GM12865 (cell line): ENCODE results near the gene TRIM28.
"Not testable (repeated sequence)": the region's sequence is repeated elsewhere in the genome, so short reads cannot be mapped to it uniquely, and the experiment has no call there.

Experiments
- DNase-seq: peaks from one replicate; pipeline ENCODE4 v3.0.0; 2010; ENCODE audit warnings: low read depth
- H3K4me3 ChIP-seq: 2 replicates; pipeline ENCODE4 v1.5.1; 2011; ENCODE audit warnings: mild to moderate bottlenecking, low read depth, low read length, control low read depth
- CTCF ChIP-seq: IDR thresholded peaks from 2 replicates; pipeline ENCODE4 v1.5.1; 2011; ENCODE audit warnings: low read length, control low read depth, low read depth, inconsistent platforms; ENCODE audit not compliant: insufficient read depth; ENCODE audit errors: missing control alignments

The TRIM28 gene

GRCh38 chr19:58572026-58572817 lies 28.4 kb downstream of the TRIM28 start:
- DNase-seq, result no peak
- TF ChIP-seq CTCF, result no peak
- peak overlapping the region; percentile 89 for H3K4me3 ChIP-seq

GRCh38 chr19:58572818-58573657 lies 29.2 kb downstream of the TRIM28 start, which contains the start of gene MZF1:
TSS of gene MZF1 (minus strand) at chr19:58573335. CDS start at chr19:58571389, 1,946 bp downstream.
- peak; percentile 100 for DNase-seq
- peak; percentile 22 for TF ChIP-seq CTCF
- peak within 1 kb of the TSS; percentile 89 for H3K4me3 ChIP-seq

GRCh38 chr19:58573658-58574164 lies 29.8 kb downstream of the TRIM28 start:
- no peak for DNase-seq
- TF ChIP-seq CTCF, result no peak
- H3K4me3 ChIP-seq, result peak overlapping the region; percentile 77

GRCh38 chr19:58575183-58576041 lies 31.5 kb downstream of the TRIM28 start:
- peak; percentile 94 for DNase-seq
- peak overlapping the region; percentile 85 for H3K4me3 ChIP-seq
- TF ChIP-seq CTCF, result peak; percentile 3

- DNase-seq, H3K4me3 ChIP-seq: not testable (repeated sequence)
These were observed 33.7 kb downstream of the TRIM28 start for GRCh38 chr19:58577581-58577980.

GRCh38 chr19:58578012-58578925 lies 34.4 kb downstream of the TRIM28 start:
- no peak overlapping the region for H3K4me3 ChIP-seq
- no peak for DNase-seq
- no peak for TF ChIP-seq CTCF
